Measurements from ENCODE around the gene GUCY1B1. TPM values are rescaled to one million over a fixed set of nuclear protein-coding genes. Genes with fewer than 3 reads are reported as not detected.

The GUCY1B1 gene
- total RNA-seq, 4 donors from 2014 or later = 5.5 to 12.9 (median 9.5) TPM

- no peak for TF ChIP-seq CTCF (IDR thresholded peaks at IDR 0.05; ENCODE audit: low read depth)
Observed at GRCh38 chr4:155761916-155762315, 3.1 kb downstream of the GUCY1B1 start.

GRCh38 chr4:155762334-155762733 is 3.5 kb downstream of the GUCY1B1 start:
- no peak for TF ChIP-seq CTCF (IDR thresholded peaks at IDR 0.05; ENCODE audit: low read depth)

- TF ChIP-seq CTCF (IDR thresholded peaks at IDR 0.05; ENCODE audit: low read depth) = no peak
Observed at GRCh38 chr4:155763551-155763950, 4.7 kb downstream of the GUCY1B1 start.

- no peak for TF ChIP-seq CTCF (IDR thresholded peaks at IDR 0.05; ENCODE audit: low read depth)
Observed at GRCh38 chr4:155765149-155765548, 6.3 kb downstream of the GUCY1B1 start.

- no peak for TF ChIP-seq CTCF (IDR thresholded peaks at IDR 0.05; ENCODE audit: low read depth)
Observed at GRCh38 chr4:155766622-155767021, 7.8 kb downstream of the GUCY1B1 start.

GRCh38 chr4:155768370-155768769 is 9.5 kb downstream of the GUCY1B1 start:
- no peak for TF ChIP-seq CTCF (IDR thresholded peaks at IDR 0.05; ENCODE audit: low read depth)

- TF ChIP-seq CTCF (IDR thresholded peaks at IDR 0.05; ENCODE audit: low read depth) = no peak
Observed at GRCh38 chr4:155769090-155769489, 10.3 kb downstream of the GUCY1B1 start.
